ENCODE data around the gene MYO10. TPM values are rescaled to one million over a fixed set of nuclear protein-coding genes. Genes with fewer than 3 reads are reported as not detected.

The MYO10 gene
- polyA plus RNA-seq, 3 donors = 0.23 to 1.1 (median 0.35) TPM

DNA sequence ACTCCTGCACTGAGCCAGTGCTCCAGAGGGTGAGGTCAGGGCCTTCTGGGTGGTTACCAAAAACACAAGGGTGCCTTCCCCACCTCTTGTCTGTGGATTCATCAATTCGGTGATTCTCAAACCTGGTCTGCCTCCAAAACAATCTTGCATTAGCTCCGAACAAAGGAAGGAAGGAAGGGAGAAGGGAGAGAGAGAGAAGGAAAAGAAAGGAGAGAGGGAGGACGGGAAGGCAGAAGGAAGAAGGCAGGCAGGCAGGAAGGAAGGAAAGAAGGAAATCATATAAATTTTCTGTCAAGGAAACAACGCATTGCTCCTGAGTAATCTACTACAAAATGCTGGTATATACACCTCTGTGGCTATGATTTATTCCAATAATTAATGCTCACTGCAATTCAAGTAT is 39.3 kb downstream of the MYO10 start:
- no peak overlapping the region for H3K4me3 ChIP-seq (replicated peaks in 1 of 3; ENCODE audit: low read depth in 2 of 3, low read length in 3 of 3)
- TF ChIP-seq, protein P1, sequence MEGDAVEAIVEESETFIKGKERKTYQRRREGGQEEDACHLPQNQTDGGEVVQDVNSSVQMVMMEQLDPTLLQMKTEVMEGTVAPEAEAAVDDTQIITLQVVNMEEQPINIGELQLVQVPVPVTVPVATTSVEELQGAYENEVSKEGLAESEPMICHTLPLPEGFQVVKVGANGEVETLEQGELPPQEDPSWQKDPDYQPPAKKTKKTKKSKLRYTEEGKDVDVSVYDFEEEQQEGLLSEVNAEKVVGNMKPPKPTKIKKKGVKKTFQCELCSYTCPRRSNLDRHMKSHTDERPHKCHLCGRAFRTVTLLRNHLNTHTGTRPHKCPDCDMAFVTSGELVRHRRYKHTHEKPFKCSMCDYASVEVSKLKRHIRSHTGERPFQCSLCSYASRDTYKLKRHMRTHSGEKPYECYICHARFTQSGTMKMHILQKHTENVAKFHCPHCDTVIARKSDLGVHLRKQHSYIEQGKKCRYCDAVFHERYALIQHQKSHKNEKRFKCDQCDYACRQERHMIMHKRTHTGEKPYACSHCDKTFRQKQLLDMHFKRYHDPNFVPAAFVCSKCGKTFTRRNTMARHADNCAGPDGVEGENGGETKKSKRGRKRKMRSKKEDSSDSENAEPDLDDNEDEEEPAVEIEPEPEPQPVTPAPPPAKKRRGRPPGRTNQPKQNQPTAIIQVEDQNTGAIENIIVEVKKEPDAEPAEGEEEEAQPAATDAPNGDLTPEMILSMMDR (IDR thresholded peaks at IDR 0.05) = no peak
- 64% methylated on average over 2 of the region's 4 CpGs for WGBS (ENCODE audit: insufficient coverage)
- H3K4me1 ChIP-seq (ENCODE audit: control insufficient read depth in 1 of 2, insufficient read depth in 2 of 2, low read length in 2 of 2) = no peaks in the 10 kb centered on the region
- H2AFZ ChIP-seq (ENCODE audit: insufficient read depth, low read depth, low read length, poor library complexity, severe bottlenecking) = no peak overlapping the region
- no peak overlapping the region for H3K27ac ChIP-seq (ENCODE audit: low read depth in 1 of 2, low read length in 2 of 2)
- H3K4me2 ChIP-seq (replicated peaks; ENCODE audit: extremely low read depth, low read length, poor library complexity, severe bottlenecking) = no peak overlapping the region
- no peaks in the 10 kb centered on the region for H3K36me3 Mint-ChIP-seq
- H3K4me1 Mint-ChIP-seq = no peaks in the 10 kb centered on the region
- H3K79me2 ChIP-seq (ENCODE audit: insufficient read depth, low read length) = no peaks in the 10 kb centered on the region
- no peaks in the 10 kb centered on the region for H3K9me3 ChIP-seq (replicated peaks in 1 of 2; ENCODE audit: control insufficient read depth in 1 of 2, insufficient read depth in 1 of 2, low read length in 2 of 2)
- intact Hi-C loops (cut with micrococcal nuclease) = no loop called here
- H3K36me3 ChIP-seq (replicated peaks in 1 of 2; ENCODE audit: control insufficient read depth in 1 of 2, insufficient read depth in 2 of 2, low read length in 2 of 2) = no peaks in the 10 kb centered on the region
- no peak overlapping the region for H3K9ac ChIP-seq (ENCODE audit: insufficient read depth, low read length, poor library complexity, severe bottlenecking)
- no peaks in the 10 kb centered on the region for H4K20me1 ChIP-seq (ENCODE audit: insufficient read depth, low read length)
- no peak overlapping the region for H3K27ac Mint-ChIP-seq
- H3K27me3 Mint-ChIP-seq (ENCODE audit: low read depth in 3 of 3) = peaks cover 2 to 9% (median 8%) of the 10 kb centered on the region in 3 donors
- no peak for DNase-seq
- no peaks in the 10 kb centered on the region for H3K27me3 ChIP-seq (ENCODE audit: control insufficient read depth in 2 of 2, insufficient read depth in 2 of 2, low read length in 2 of 2)
- H3K4me3 Mint-ChIP-seq = no peak overlapping the region
- H3K9me3 Mint-ChIP-seq = peaks cover 0 to 2% (median 0%) of the 10 kb centered on the region in 7 donors

GRCh38 chr5:16894236-16895057 is 41.6 kb downstream of the MYO10 start:
- Histone ChIP-seq H3K79me2 (ENCODE audit: insufficient read depth, low read length) (no peaks in the 10 kb centered on the region), H3K36me3 (replicated peaks in 1 of 2; ENCODE audit: control insufficient read depth in 1 of 2, insufficient read depth in 2 of 2, low read length in 2 of 2) (no peaks in the 10 kb centered on the region), H3K27me3 (ENCODE audit: control insufficient read depth in 2 of 2, insufficient read depth in 2 of 2, low read length in 2 of 2) (no peaks in the 10 kb centered on the region), H4K20me1 (ENCODE audit: insufficient read depth, low read length) (no peaks in the 10 kb centered on the region), H3K9ac (ENCODE audit: insufficient read depth, low read length, poor library complexity, severe bottlenecking) (no peak overlapping the region), H3K4me2 (replicated peaks; ENCODE audit: extremely low read depth, low read length, poor library complexity, severe bottlenecking) (no peak overlapping the region), H3K27ac (ENCODE audit: low read depth in 1 of 2, low read length in 2 of 2) (no peak overlapping the region), H3K4me3 (replicated peaks in 1 of 3; ENCODE audit: low read depth in 2 of 3, low read length in 3 of 3) (no peak overlapping the region), H3K9me3 (replicated peaks in 1 of 2; ENCODE audit: control insufficient read depth in 1 of 2, insufficient read depth in 1 of 2, low read length in 2 of 2) (no peaks in the 10 kb centered on the region), H3K4me1 (ENCODE audit: control insufficient read depth in 1 of 2, insufficient read depth in 2 of 2, low read length in 2 of 2) (no peaks in the 10 kb centered on the region), H2AFZ (ENCODE audit: insufficient read depth, low read depth, low read length, poor library complexity, severe bottlenecking) (no peak overlapping the region)
- H3K4me1 Mint-ChIP-seq = peaks cover 2% of the 10 kb centered on the region
- no peak for DNase-seq
- no peaks in the 10 kb centered on the region for H3K36me3 Mint-ChIP-seq
- peaks cover 0 to 6% (median 6%) of the 10 kb centered on the region in 3 donors for H3K27me3 Mint-ChIP-seq (ENCODE audit: low read depth in 3 of 3)
- H3K4me3 Mint-ChIP-seq = no peak overlapping the region
- H3K9me3 Mint-ChIP-seq = peaks cover 0 to 4% (median 1%) of the 10 kb centered on the region in 7 donors
- H3K27ac Mint-ChIP-seq = no peak overlapping the region
- TF ChIP-seq, protein P1 (IDR thresholded peaks at IDR 0.05) = no peak
- intact Hi-C loops (cut with micrococcal nuclease) = no loop called here
- WGBS (ENCODE audit: insufficient coverage) = 98% methylated on average over 6 of the region's 13 CpGs
